Peyer's patch (tissue), 4 donors: ENCODE measurements around the gene CCL5. TPM values are rescaled to one million over a fixed set of nuclear protein-coding genes. Genes with fewer than 3 reads are reported as not detected.

ENCODE experiments used
- DNase-seq, 3 donors: peaks; one replicate each; pipeline ENCODE4 v3.0.0-alpha.2; 2017 to 2019
- H3K27ac ChIP-seq, 4 donors: fragments of 200-600 bp; sonication (generic); one replicate each; pipeline ENCODE4 v1.5.1; 2016 to 2019
- H3K27me3 ChIP-seq, 2 donors: fragments of 200-600 bp; sonication (generic); one replicate each; pipeline ENCODE4 v1.5.1; 2019
- H3K36me3 ChIP-seq, 3 donors: fragments of 200-600 bp; sonication (generic); one replicate each; pipeline ENCODE4 v1.5.1; 2016 to 2019
- H3K4me1 ChIP-seq, 4 donors: fragments of 200-600 bp; sonication (generic); one replicate each; pipeline ENCODE4 v1.5.1; 2016 to 2019
- H3K4me3 ChIP-seq, 4 donors: fragments of 200-600 bp; sonication (generic); 1 replicate in 3 of 4; 2 replicates in 1 of 4; pipeline ENCODE4 v1.5.1; 2016 to 2019; ENCODE audit warnings: mild to moderate bottlenecking in 1 of 4
- H3K9me3 ChIP-seq, 4 donors: fragments of 200-600 bp; sonication (generic); one replicate each; pipeline ENCODE4 v1.5.1; 2016 to 2019; ENCODE audit warnings: mild to moderate bottlenecking in 1 of 4
- CTCF ChIP-seq, 6 experiments: fragments of 450-650 bp in 4 of 6; fragments of 200-600 bp in 2 of 6; sonication (generic) in 1 of 6; IDR thresholded peaks; one replicate each; pipeline ENCODE4 v1.5.1; 2017 to 2019; ENCODE audit warnings: antibody characterized with exemption in 6 of 6, mild to moderate bottlenecking in 3 of 6, moderate library complexity in 1 of 6
- POLR2A ChIP-seq, 2 donors: fragments of 450-650 bp; IDR thresholded peaks; one replicate each; pipeline ENCODE4 v1.5.1; 2017; ENCODE audit warnings: antibody characterized with exemption in 2 of 2, mild to moderate bottlenecking in 2 of 2, moderate library complexity in 2 of 2
- total RNA-seq, 4 donors: library from RNA; depleted of rRNA; stranded (reverse); fragments of >200 nt; gene quantifications; one replicate each; pipeline ENCODE4 v1.1.0, GENCODE V29; 2016

The CCL5 gene
- total RNA-seq, 4 donors from 2014 or later: 5.8 to 13.8 (median 9.2) TPM

DNA sequence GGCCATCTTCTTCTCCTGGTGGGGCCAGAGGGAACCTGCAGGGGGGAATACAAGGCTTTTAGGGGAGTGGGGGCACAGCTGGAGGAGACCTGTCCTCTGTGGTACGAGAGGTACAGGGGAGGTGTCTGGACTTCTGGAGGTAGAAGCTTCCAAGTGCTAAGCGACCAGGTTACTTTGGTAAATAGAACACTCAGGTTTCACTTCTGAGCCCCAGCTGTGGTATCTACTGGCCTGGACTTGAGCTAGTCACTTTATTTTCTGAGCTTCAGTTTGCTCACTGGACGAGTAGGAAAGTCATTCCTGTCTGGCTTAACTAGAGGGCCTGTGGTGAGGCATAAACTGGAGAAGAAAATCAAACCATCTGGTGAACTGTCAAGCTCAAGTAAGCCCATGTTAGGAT lies 11.4 kb downstream of the CCL5 start, which contains the start of gene HEATR9:
Gene HEATR9, minus strand, starts transcription at position 155 of the 400 bp plus-strand sequence. Its CDS starts 149 bp downstream, at position 6.
- Histone ChIP-seq H3K4me3 (no peak within 1 kb of the TSS), H3K27me3 (no peaks in the 10 kb centered on the region), H3K36me3 (no peaks in the 10 kb centered on the region), H3K4me1 (peaks cover 0 to 4% (median 0%) of the 10 kb centered on the region in 4 donors), H3K9me3 (no peaks in the 10 kb centered on the region), H3K27ac (no peak within 1 kb of the TSS)
- TF ChIP-seq CTCF (IDR thresholded peaks at IDR 0.05): no peak
- TF ChIP-seq POLR2A (IDR thresholded peaks at IDR 0.05): no peak
- DNase-seq: no peak

GRCh38 chr17:35867574-35867973 lies 12.6 kb downstream of the CCL5 start:
- no peaks in the 10 kb centered on the region for H3K36me3 ChIP-seq
- no peak overlapping the region for H3K27ac ChIP-seq
- no peak overlapping the region for H3K4me3 ChIP-seq
- H3K4me1 ChIP-seq: peaks cover 0 to 4% (median 0%) of the 10 kb centered on the region in 4 donors
- no peaks in the 10 kb centered on the region for H3K27me3 ChIP-seq
- H3K9me3 ChIP-seq: no peaks in the 10 kb centered on the region
- no peak for DNase-seq
- no peak for TF ChIP-seq POLR2A (IDR thresholded peaks at IDR 0.05)
- TF ChIP-seq CTCF (IDR thresholded peaks at IDR 0.05): no peak

- Histone ChIP-seq H3K4me3 (no peak overlapping the region), H3K27me3 (no peaks in the 10 kb centered on the region), H3K36me3 (no peaks in the 10 kb centered on the region), H3K9me3 (no peaks in the 10 kb centered on the region), H3K27ac (no peak overlapping the region), H3K4me1 (peaks cover 0 to 3% (median 0%) of the 10 kb centered on the region in 4 donors)
- DNase-seq: no peak
- no peak for TF ChIP-seq POLR2A (IDR thresholded peaks at IDR 0.05)
- TF ChIP-seq CTCF (IDR thresholded peaks at IDR 0.05): no peak
Observed at GRCh38 chr17:35866341-35866950, 13.7 kb downstream of the CCL5 start.

GRCh38 chr17:35865412-35866340 lies 14.5 kb downstream of the CCL5 start:
- TF ChIP-seq POLR2A (IDR thresholded peaks at IDR 0.05): no peak
- no peak for TF ChIP-seq CTCF (IDR thresholded peaks at IDR 0.05)
- Histone ChIP-seq H3K36me3 (no peaks in the 10 kb centered on the region), H3K4me1 (no peaks in the 10 kb centered on the region), H3K4me3 (no peak overlapping the region), H3K27me3 (no peaks in the 10 kb centered on the region), H3K27ac (no peak overlapping the region), H3K9me3 (no peaks in the 10 kb centered on the region)
- DNase-seq: no peak

DNA sequence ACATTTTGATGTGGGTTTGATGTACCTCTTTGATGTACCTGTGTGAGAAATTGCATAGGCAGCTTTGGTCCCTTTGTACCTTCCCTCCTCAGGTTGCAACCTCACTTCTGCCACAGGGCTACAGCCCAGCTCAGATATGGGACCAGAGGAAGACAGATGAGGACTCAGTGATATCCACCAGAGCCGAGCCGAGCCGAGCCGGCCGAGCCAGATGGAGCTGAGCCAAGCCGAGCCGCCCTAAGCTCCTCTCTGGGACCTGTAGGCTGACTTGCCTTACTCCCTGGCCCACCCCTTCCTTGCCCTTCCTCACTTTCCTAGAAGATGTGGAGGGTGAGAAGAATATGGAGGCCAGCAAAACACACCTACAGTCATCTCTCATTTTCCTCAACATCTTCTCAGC lies 15.3 kb downstream of the CCL5 start:
- H3K36me3 ChIP-seq: no peaks in the 10 kb centered on the region
- TF ChIP-seq CTCF (IDR thresholded peaks at IDR 0.05) (no peak), POLR2A (IDR thresholded peaks at IDR 0.05) (no peak)
- no peak for DNase-seq

More for the DNA sequence above, 15.3 kb downstream of the CCL5 start:
- no peak overlapping the region for H3K27ac ChIP-seq
- H3K9me3 ChIP-seq: no peaks in the 10 kb centered on the region
- H3K4me1 ChIP-seq: no peaks in the 10 kb centered on the region
- H3K27me3 ChIP-seq: no peaks in the 10 kb centered on the region
- no peak overlapping the region for H3K4me3 ChIP-seq
